ENCODE results near the gene CYB5RL.

- no peak for TF ChIP-seq REST (IDR thresholded peaks at IDR 0.05; ENCODE audit: low read depth, low read length)
- no peak for TF ChIP-seq MAX (IDR thresholded peaks at IDR 0.05; ENCODE audit: low read depth)
Measured at GRCh38 chr1:54228638-54229079, 28.8 kb upstream of the CYB5RL start.

Measured in SK-N-SH (cell line).